ENCODE results near the gene HOXD9. TPM values are rescaled to one million over a fixed set of nuclear protein-coding genes. Genes with fewer than 3 reads are reported as not detected.

HOXD9 gene
- total RNA-seq, 1 donor from 2014 or later, result not detected

- Mint-ChIP-seq H3K36me3 (ENCODE audit: low read depth) (peaks cover 2% of the 10 kb centered on the region), H3K9me3 (peaks cover 4% of the 10 kb centered on the region), H3K27ac (peak overlapping the region; percentile 84), H3K27me3 (ENCODE audit: insufficient read depth) (peaks cover 82% of the 10 kb centered on the region), H3K4me3 (no peak overlapping the region), H3K4me1 (ENCODE audit: low read depth) (peaks cover 25% of the 10 kb centered on the region)
- intact Hi-C loops (cut with micrococcal nuclease), result no loop called here
- no peak for DNase-seq (ENCODE audit: low spot score)
Measured at GRCh38 chr2:176123411-176124109, 1.0 kb downstream of the HOXD9 start.

DNA sequence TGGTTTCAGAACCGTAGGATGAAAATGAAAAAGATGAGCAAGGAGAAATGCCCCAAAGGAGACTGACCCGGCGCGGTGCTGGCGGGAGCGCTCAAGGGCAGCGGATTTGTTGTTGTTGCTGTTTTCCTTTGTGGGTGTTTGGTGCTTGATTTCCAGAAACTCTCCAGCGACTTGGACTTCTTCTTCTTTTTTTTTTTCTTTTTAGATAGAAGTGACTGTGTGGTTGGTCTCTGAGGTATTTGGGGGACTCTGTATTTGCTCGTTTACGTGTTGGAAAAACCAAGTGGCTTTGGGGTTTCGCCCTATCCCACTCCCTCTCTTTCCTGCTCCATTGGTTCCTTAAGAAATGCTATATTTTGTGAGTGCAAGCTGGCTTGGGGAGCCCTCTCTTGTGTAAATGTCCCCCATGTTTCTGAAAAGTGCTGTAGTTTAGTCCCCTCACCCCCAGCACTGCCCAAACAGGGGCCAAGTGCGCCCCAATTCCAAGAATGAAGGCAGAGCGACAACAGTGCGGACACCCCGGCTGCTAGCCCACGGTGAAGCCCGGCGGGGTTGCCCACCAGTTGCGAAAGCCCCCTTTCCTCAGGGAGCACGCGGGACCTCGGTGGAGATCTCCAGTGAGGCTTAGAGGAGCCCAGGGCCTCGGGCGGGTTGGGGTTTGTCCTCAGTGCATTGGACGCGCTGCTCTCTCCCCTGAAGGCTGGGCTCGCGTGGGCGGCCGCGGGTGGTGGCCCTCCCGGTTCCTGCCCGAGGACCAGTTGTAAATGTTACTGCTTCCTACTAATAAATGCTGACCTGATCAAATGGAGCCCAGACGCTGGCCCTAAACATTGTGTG lies 1.8 kb downstream of the HOXD9 start:
- Mint-ChIP-seq H3K36me3 (ENCODE audit: low read depth) (no peaks in the 10 kb centered on the region), H3K4me1 (ENCODE audit: low read depth) (peaks cover 20% of the 10 kb centered on the region), H3K9me3 (no peaks in the 10 kb centered on the region), H3K27ac (peak overlapping the region; percentile 84), H3K4me3 (no peak overlapping the region), H3K27me3 (ENCODE audit: insufficient read depth) (peaks cover 80% of the 10 kb centered on the region)
- no peak for DNase-seq (ENCODE audit: low spot score)
- intact Hi-C loops (cut with micrococcal nuclease), result no loop called here

- Mint-ChIP-seq H3K36me3 (ENCODE audit: low read depth) (no peaks in the 10 kb centered on the region), H3K4me1 (ENCODE audit: low read depth) (peaks cover 20% of the 10 kb centered on the region), H3K9me3 (no peaks in the 10 kb centered on the region), H3K27me3 (ENCODE audit: insufficient read depth) (peaks cover 73% of the 10 kb centered on the region), H3K4me3 (no peak overlapping the region), H3K27ac (peak overlapping the region; percentile 58)
- intact Hi-C loops (cut with micrococcal nuclease), result loop anchor here (5.0 kb wide), 1 partner anchor 427 kb away; no protein-coding TSS in a partner anchor
- no peak for DNase-seq (ENCODE audit: low spot score)
Measured at GRCh38 chr2:176124947-176125771, 2.6 kb downstream of the HOXD9 start.

GRCh38 chr2:176125772-176126054 lies 3.2 kb downstream of the HOXD9 start:
- Mint-ChIP-seq H3K27ac (no peak overlapping the region), H3K4me3 (no peak overlapping the region), H3K36me3 (ENCODE audit: low read depth) (no peaks in the 10 kb centered on the region), H3K4me1 (ENCODE audit: low read depth) (peaks cover 22% of the 10 kb centered on the region), H3K9me3 (no peaks in the 10 kb centered on the region), H3K27me3 (ENCODE audit: insufficient read depth) (peaks cover 70% of the 10 kb centered on the region)
- DNase-seq (ENCODE audit: low spot score), result no peak
- intact Hi-C loops (cut with micrococcal nuclease), result loop anchor here (2.0 to 5.0 kb wide), 2 partner anchors 427 to 689 kb away; no protein-coding TSS in a partner anchor

DNA sequence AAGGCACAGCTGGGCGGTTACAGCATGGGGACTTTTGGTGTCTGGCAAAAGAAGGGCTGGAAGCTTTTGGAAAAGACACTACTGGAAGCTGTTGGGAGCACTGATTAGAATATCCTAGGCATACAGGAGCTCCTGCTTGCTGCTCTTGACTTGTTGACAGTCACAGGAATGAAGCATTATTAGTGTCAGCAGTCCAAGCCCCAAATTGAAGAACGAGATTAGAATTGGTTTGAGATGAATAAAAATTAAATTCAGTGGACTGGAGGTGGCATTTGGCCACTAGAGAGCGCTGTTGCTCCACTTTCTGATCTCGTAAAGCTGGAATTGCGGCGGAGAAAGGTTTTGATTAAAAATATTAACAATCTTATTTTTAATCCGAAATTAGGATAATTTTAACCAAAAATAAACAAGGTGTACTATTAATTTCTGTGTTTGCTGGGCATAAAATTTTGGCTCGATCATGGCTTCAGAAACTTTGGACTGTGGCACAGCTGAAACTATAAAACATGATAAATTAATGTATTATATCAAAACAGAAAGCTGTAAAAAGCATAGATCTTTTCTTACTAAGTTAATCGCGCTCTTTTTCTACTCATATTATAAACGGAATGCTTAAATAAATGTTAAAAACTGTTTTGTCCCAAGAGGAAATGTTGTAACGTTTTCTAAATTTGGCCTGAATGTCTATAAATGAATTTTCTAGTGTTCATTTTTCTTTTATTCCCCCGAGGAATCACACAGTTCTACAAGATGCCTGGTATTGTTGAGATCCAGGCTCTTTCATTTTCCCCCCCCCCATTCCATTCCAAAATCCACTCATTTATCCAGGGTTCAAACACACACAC lies 4.6 kb downstream of the HOXD9 start:
- H3K27ac Mint-ChIP-seq, result peak overlapping the region; percentile 23
- H3K4me1 Mint-ChIP-seq (ENCODE audit: low read depth), result peaks cover 31% of the 10 kb centered on the region
- peaks cover 76% of the 10 kb centered on the region for H3K27me3 Mint-ChIP-seq (ENCODE audit: insufficient read depth)
- intact Hi-C loops (cut with micrococcal nuclease), result loop anchor here (1.0 to 5.0 kb wide), 6 partner anchors 328 to 1020 kb away; no protein-coding TSS in a partner anchor
- peak; percentile 24 for DNase-seq (ENCODE audit: low spot score)
- H3K4me3 Mint-ChIP-seq, result no peak overlapping the region
- no peaks in the 10 kb centered on the region for H3K36me3 Mint-ChIP-seq (ENCODE audit: low read depth)
- no peaks in the 10 kb centered on the region for H3K9me3 Mint-ChIP-seq

GRCh38 chr2:176127774-176128072 lies 5.2 kb downstream of the HOXD9 start:
- Mint-ChIP-seq H3K9me3 (no peaks in the 10 kb centered on the region), H3K36me3 (ENCODE audit: low read depth) (no peaks in the 10 kb centered on the region), H3K4me3 (no peak overlapping the region), H3K27me3 (ENCODE audit: insufficient read depth) (peaks cover 78% of the 10 kb centered on the region), H3K27ac (peak overlapping the region; percentile 75), H3K4me1 (ENCODE audit: low read depth) (peaks cover 35% of the 10 kb centered on the region)
- intact Hi-C loops (cut with micrococcal nuclease), result loop anchor here (1.0 to 5.0 kb wide), 6 partner anchors 328 to 1020 kb away; no protein-coding TSS in a partner anchor
- no peak for DNase-seq (ENCODE audit: low spot score)

DNA sequence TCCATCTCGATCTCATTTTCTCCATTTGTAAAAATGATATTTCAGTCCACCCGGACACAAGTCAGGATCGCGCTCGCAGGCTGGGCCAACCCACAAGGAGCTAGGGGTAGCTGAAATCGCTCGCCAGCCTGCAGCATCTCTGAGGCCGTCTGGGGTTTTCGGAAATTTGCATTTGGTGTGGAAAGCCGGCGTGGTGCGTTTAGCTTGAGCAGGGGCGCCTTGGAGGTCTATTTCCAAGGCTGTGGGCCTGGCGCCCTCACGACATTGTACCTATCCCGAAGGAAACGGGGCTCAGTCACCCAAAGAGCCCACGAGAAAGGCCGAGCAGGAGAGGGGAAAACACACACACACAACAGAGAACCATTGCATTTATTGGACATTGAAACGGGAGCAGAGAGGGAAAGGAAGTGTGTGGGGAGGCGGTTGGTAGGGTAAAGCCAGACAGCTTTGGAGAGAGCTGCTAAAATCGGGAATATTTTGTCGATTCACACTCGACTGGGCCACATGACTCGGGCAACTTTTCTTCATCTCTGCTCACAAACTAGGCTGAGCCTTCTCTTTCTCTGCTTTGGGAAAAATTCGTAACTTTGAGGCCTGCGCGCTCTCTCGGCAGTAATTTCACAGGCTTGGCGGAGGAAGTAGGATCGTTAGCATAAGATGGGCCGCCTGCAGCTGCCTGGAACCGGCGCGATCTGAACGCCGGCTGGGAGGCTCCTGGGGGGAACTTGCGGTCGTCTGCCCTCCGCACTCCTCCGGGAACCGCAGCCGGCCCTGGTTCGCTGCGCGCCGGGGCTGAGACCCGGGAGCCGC lies 5.9 kb downstream of the HOXD9 start:
- no peaks in the 10 kb centered on the region for H3K9me3 Mint-ChIP-seq
- no peak overlapping the region for H3K4me3 Mint-ChIP-seq
- intact Hi-C loops (cut with micrococcal nuclease), result loop anchor here (5.0 kb wide), 1 partner anchor 424 kb away; no protein-coding TSS in a partner anchor
- H3K27ac Mint-ChIP-seq, result peak overlapping the region; percentile 75
- peaks cover 81% of the 10 kb centered on the region for H3K27me3 Mint-ChIP-seq (ENCODE audit: insufficient read depth)
- no peak for DNase-seq (ENCODE audit: low spot score)
- no peaks in the 10 kb centered on the region for H3K36me3 Mint-ChIP-seq (ENCODE audit: low read depth)
- H3K4me1 Mint-ChIP-seq (ENCODE audit: low read depth), result peaks cover 35% of the 10 kb centered on the region

GRCh38 chr2:176128982-176129796 lies 6.7 kb downstream of the HOXD9 start, which contains the start of gene HOXD8:
HOXD8 (plus strand) TSS chr2:176129705; CDS start chr2:176130367, 662 bp downstream.
- Mint-ChIP-seq H3K9me3 (no peaks in the 10 kb centered on the region), H3K27me3 (ENCODE audit: insufficient read depth) (peaks cover 81% of the 10 kb centered on the region), H3K4me3 (no peak within 1 kb of the TSS), H3K4me1 (ENCODE audit: low read depth) (peaks cover 30% of the 10 kb centered on the region), H3K36me3 (ENCODE audit: low read depth) (no peaks in the 10 kb centered on the region), H3K27ac (peak within 1 kb of the TSS; percentile 75)
- no peak for DNase-seq (ENCODE audit: low spot score)
- intact Hi-C loops (cut with micrococcal nuclease), result loop anchor here (5.0 kb wide), 1 partner anchor 423 kb away; no protein-coding TSS in a partner anchor

- Mint-ChIP-seq H3K9me3 (no peaks in the 10 kb centered on the region), H3K4me3 (no peak overlapping the region), H3K27me3 (ENCODE audit: insufficient read depth) (peaks cover 81% of the 10 kb centered on the region), H3K4me1 (ENCODE audit: low read depth) (peaks cover 30% of the 10 kb centered on the region), H3K36me3 (ENCODE audit: low read depth) (no peaks in the 10 kb centered on the region), H3K27ac (no peak overlapping the region)
- no peak for DNase-seq (ENCODE audit: low spot score)
- intact Hi-C loops (cut with micrococcal nuclease), result loop anchor here (1.0 to 5.0 kb wide), 5 partner anchors 7 to 423 kb away; partner anchors contain the start of gene HOXD9
Measured at GRCh38 chr2:176129813-176130146, 7.3 kb downstream of the HOXD9 start.

GRCh38 chr2:176130147-176130956 lies 7.8 kb downstream of the HOXD9 start:
- H3K4me3 Mint-ChIP-seq, result no peak overlapping the region
- H3K36me3 Mint-ChIP-seq (ENCODE audit: low read depth), result no peaks in the 10 kb centered on the region
- H3K9me3 Mint-ChIP-seq, result no peaks in the 10 kb centered on the region
- H3K27ac Mint-ChIP-seq, result peak overlapping the region; percentile 74
- H3K4me1 Mint-ChIP-seq (ENCODE audit: low read depth), result peaks cover 30% of the 10 kb centered on the region
- DNase-seq (ENCODE audit: low spot score), result no peak
- H3K27me3 Mint-ChIP-seq (ENCODE audit: insufficient read depth), result peaks cover 81% of the 10 kb centered on the region
- intact Hi-C loops (cut with micrococcal nuclease), result loop anchor here (1.0 to 5.0 kb wide), 4 partner anchors 8 to 52 kb away; partner anchors contain the start of gene HOXD9
